ENCODE results near the gene TOLLIP. TPM values are rescaled to one million over a fixed set of nuclear protein-coding genes. Genes with fewer than 3 reads are reported as not detected.

The TOLLIP gene
- polyA plus RNA-seq, 2 of the 4 experiments (the other 2 are of a cell fraction), result 26.5 to 37.9 TPM

DNA sequence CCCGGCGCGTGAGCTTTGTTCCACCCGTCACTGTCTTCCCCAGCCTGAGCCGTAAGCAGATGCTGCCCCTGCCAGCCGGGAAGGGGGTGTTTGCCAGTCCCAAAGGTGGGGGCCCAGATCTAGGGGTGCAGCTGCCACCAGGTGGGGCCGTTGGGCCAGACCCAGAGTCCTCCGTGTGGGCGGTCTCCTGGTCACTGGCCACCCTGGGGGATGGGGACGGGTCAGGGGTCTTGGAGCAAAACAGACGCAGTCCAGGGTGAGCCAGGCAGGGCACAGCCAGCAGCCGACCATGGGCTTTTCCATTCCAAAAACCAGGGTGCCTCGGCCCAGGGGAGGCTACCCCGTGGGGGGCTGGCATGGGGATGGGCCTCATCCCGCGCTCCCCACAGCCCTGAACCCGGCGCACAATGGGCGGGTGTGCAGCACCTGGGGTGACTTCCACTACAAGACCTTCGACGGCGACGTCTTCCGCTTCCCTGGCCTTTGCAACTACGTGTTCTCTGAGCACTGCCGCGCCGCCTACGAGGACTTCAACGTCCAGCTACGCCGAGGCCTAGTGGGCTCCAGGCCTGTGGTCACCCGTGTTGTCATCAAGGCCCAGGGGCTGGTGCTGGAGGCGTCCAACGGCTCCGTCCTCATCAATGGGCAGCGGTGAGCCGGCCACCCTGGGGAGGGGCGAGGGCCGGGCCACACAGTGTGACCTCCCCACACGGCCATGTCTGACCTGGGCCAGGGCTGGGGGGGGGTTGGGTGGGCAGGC lies 83.0 kb downstream of the TOLLIP start (continued):
- TF ChIP-seq ESRRA (IDR thresholded peaks at IDR 0.05; ENCODE audit: borderline replicate concordance, low read length) (no peak), MAX (IDR thresholded peaks at IDR 0.05) (no peak), ELK1 (IDR thresholded peaks at IDR 0.05; ENCODE audit: low read depth, low read length) (no peak), BHLHE40 (IDR thresholded peaks at IDR 0.05; ENCODE audit: low read depth, low read length) (no peak), NR3C1 (IDR thresholded peaks at IDR 0.05) (no peak), CTCF (IDR thresholded peaks at IDR 0.05) (no peak), TP53 (CRISPR knock-in tag; IDR thresholded peaks at IDR 0.05) (no peak), HOXB13 (CRISPR knock-in tag; IDR thresholded peaks at IDR 0.05; ENCODE audit: low read depth) (no peak), MAFK (IDR thresholded peaks at IDR 0.05; ENCODE audit: partially characterized antibody) (no peak), PHF8 (IDR thresholded peaks at IDR 0.05; ENCODE audit: borderline replicate concordance, low read depth) (no peak), HOXB5 (CRISPR knock-in tag; IDR thresholded peaks at IDR 0.05) (no peak)

DNA sequence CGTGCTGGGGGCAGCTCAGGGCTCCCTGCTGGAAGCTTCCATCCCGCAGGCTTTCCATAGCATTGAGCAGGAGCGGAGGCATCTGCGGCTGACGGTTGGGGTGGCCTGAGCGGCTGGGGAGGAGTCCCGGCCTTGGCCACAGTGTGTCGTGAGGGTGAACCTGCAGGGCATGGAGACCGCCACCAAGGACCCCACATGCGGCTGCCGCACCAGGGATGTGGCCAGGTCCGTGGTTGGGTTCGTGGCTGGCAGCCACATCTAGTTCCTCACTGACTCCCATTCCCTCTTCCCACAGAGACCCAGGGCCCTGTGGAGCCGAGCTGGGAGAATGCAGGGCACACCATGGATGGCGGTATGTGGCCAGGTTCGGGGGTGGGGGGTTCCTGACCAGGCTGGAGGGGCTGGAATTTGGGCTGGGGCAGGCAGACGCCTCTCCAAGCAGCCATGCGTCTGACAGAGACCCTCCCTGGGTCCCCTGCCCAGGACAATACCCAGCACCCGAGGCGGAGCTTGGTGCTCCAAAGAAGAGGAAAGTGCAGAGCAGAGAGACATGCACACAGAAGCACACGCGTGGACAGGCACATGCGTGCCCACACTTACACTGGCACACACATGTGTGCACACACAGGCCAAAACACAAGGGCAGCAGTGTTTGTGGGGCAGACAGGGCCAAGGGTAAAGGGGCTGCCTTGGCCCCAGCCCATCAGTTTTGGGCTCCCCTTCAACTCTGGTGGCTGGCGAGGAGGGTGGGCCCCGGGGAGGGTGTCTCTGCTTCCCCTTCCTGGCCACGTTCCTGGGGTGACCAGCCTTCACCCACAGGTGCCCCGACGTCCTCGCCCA lies 83.8 kb downstream of the TOLLIP start:
- Histone ChIP-seq H3K27ac (peak overlapping the region; percentile 53 to 81; a peak in 5 of 6 replicates), H3K4me1 (peaks cover 42% of the 10 kb centered on the region), H3K4me2 (no peak overlapping the region; the same call in 2 of the 3 replicates), H3K4me3 (no peak overlapping the region), H3K9me3 (no peaks in the 10 kb centered on the region)
- DNase-seq (ENCODE audit: low read depth in 1 of 2, low spot score in 1 of 2) (no peak), FAIRE-seq (no peak), ATAC-seq (no peak)
- TF ChIP-seq RFX5 (IDR thresholded peaks at IDR 0.05), result no peak
- TF ChIP-seq EHF (CRISPR knock-in tag; IDR thresholded peaks at IDR 0.05), result no peak
- no peak for TF ChIP-seq POLR2A (IDR thresholded peaks at IDR 0.05; ENCODE audit: low read length)
- TF ChIP-seq MYC (IDR thresholded peaks at IDR 0.05; ENCODE audit: borderline replicate concordance, low read length), result no peak
- no peak for TF ChIP-seq CHD4 (IDR thresholded peaks at IDR 0.05; ENCODE audit: borderline replicate concordance)
- TF ChIP-seq, protein P1, sequence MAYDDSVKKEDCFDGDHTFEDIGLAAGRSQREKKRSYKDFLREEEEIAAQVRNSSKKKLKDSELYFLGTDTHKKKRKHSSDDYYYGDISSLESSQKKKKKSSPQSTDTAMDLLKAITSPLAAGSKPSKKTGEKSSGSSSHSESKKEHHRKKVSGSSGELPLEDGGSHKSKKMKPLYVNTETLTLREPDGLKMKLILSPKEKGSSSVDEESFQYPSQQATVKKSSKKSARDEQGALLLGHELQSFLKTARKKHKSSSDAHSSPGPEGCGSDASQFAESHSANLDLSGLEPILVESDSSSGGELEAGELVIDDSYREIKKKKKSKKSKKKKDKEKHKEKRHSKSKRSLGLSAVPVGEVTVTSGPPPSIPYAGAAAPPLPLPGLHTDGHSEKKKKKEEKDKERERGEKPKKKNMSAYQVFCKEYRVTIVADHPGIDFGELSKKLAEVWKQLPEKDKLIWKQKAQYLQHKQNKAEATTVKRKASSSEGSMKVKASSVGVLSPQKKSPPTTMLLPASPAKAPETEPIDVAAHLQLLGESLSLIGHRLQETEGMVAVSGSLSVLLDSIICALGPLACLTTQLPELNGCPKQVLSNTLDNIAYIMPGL (CRISPR knock-in tag; IDR thresholded peaks at IDR 0.05; ENCODE audit: borderline replicate concordance), result no peak
- CTCF ChIA-PET, result interaction anchor here (0.8 to 4.1 kb wide), 5 partner anchors 18 to 931 kb away, joined by 3 to 14 read pairs (median 3); no protein-coding TSS in a partner anchor
- WGBS (ENCODE audit: missing lambda C conversion rate), result 82% methylated on average over 25 of the region's 29 CpGs
- POLR2A ChIA-PET, result no interaction called here

All from A549 (cell line).